22Rv1 (cell line): Measurements from ENCODE around the gene BLOC1S6.

Experiments used
- CTCF ChIP-seq: fragments of 450-650 bp; IDR thresholded peaks from 2 replicates; pipeline ENCODE4 v1.5.1; 2017; ENCODE audit warnings: mild to moderate bottlenecking
- ZFX ChIP-seq: fragments of 450-650 bp; IDR thresholded peaks from 2 replicates; pipeline ENCODE4 v1.6.1; 2017; ENCODE audit warnings: antibody characterized with exemption, borderline replicate concordance

GRCh38 chr15:45637141-45637540 is 50.0 kb downstream of the BLOC1S6 start:
- TF ChIP-seq CTCF (no peak), ZFX (no peak)
